ENCODE data around the gene USP40.

- TF ChIP-seq TAF1 (IDR thresholded peaks at IDR 0.05; ENCODE audit: borderline replicate concordance, insufficient read depth, low read length) (no peak), POLR2AphosphoS5 (IDR thresholded peaks at IDR 0.05; ENCODE audit: low read depth, low read length) (no peak), REST (IDR thresholded peaks at IDR 0.05; ENCODE audit: insufficient read depth in 1 of 2, low read depth in 2 of 2, low read length in 2 of 2) (no peak), SIN3A (IDR thresholded peaks at IDR 0.05; ENCODE audit: borderline replicate concordance, insufficient read depth, low read length) (no peak)
Observed at GRCh38 chr2:233453111-233453915, 113.3 kb downstream of the USP40 start.

Data from PFSK-1 (cell line).